ENCODE measurements around the gene HARS1.

Gene HARS1

DNA sequence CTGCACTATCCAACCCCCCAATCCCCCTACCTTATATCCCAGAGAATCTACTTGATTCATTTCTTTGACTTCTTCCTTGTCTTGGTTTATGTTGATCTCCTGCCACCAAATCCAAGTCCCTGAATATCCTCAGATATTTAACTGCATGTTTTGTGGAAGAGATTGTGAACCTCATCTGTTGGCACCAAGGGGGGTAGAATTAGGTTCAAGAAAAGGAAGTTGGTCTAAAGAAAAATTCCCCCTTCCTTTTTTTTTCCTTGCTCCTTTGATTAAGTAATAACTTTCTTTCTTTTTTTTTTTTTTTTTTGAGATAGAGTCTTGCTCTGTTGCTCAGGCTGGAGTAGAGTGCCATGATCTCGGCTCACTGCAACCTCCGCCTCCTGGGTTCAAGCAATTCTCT is 57.7 kb downstream of the HARS1 start:
- TF ChIP-seq, protein P1, sequence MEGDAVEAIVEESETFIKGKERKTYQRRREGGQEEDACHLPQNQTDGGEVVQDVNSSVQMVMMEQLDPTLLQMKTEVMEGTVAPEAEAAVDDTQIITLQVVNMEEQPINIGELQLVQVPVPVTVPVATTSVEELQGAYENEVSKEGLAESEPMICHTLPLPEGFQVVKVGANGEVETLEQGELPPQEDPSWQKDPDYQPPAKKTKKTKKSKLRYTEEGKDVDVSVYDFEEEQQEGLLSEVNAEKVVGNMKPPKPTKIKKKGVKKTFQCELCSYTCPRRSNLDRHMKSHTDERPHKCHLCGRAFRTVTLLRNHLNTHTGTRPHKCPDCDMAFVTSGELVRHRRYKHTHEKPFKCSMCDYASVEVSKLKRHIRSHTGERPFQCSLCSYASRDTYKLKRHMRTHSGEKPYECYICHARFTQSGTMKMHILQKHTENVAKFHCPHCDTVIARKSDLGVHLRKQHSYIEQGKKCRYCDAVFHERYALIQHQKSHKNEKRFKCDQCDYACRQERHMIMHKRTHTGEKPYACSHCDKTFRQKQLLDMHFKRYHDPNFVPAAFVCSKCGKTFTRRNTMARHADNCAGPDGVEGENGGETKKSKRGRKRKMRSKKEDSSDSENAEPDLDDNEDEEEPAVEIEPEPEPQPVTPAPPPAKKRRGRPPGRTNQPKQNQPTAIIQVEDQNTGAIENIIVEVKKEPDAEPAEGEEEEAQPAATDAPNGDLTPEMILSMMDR (IDR thresholded peaks at IDR 0.05; ENCODE audit: control extremely low read depth, extremely low read depth, low read depth, missing control alignments) = no peak
- POLR2A ChIA-PET = interaction anchor here (0.8 kb wide), 1 partner anchor 14 kb away, joined by 3 read pairs; the partner anchor contains the start of genes IK and NDUFA2
- CTCF ChIA-PET = interaction anchor here (0.7 to 2.8 kb wide), 5 partner anchors 9 to 282 kb away, joined by 4 to 10 read pairs (median 6); no protein-coding TSS in a partner anchor
- DNase-seq (ENCODE audit: extremely low spot score) = no peak

GRCh38 chr5:140633021-140633471 is 58.1 kb downstream of the HARS1 start, which contains the start of gene CD14:
Gene CD14, minus strand, starts transcription at chr5:140633175. Its CDS starts 104 bp downstream, at chr5:140633071.
- ChIA-PET POLR2A (interaction anchor here (0.8 kb wide), 1 partner anchor 14 kb away, joined by 3 read pairs; the partner anchor contains the start of genes IK and NDUFA2), CTCF (interaction anchor here (1.2 to 2.8 kb wide), 4 partner anchors 56 to 281 kb away, joined by 4 to 10 read pairs (median 7); no protein-coding TSS in a partner anchor)
- TF ChIP-seq, protein P1 (IDR thresholded peaks at IDR 0.05; ENCODE audit: control extremely low read depth, extremely low read depth, low read depth, missing control alignments) = no peak

GRCh38 chr5:140632366-140633020 is 58.7 kb downstream of the HARS1 start:
- ChIA-PET POLR2A (interaction anchor here (0.8 kb wide), 1 partner anchor 15 kb away, joined by 3 read pairs; the partner anchor contains the start of genes IK and NDUFA2), CTCF (interaction anchor here (1.2 to 2.1 kb wide), 3 partner anchors 64 to 281 kb away, joined by 4 to 8 read pairs (median 6); no protein-coding TSS in a partner anchor)
- peak; percentile 60 for DNase-seq (ENCODE audit: extremely low spot score)
- TF ChIP-seq, protein P1 (IDR thresholded peaks at IDR 0.05; ENCODE audit: control extremely low read depth, extremely low read depth, low read depth, missing control alignments) = no peak

More at GRCh38 chr5:140633021-140633471, 58.1 kb downstream of the HARS1 start, which contains the start of gene CD14:
- no peak for DNase-seq (ENCODE audit: extremely low spot score)

GRCh38 chr5:140631831-140632365 is 59.3 kb downstream of the HARS1 start:
- TF ChIP-seq, protein P1 (IDR thresholded peaks at IDR 0.05; ENCODE audit: control extremely low read depth, extremely low read depth, low read depth, missing control alignments) = no peak
- ChIA-PET POLR2A (no interaction called here), CTCF (interaction anchor here (1.1 to 2.1 kb wide), 4 partner anchors 8 to 280 kb away, joined by 3 to 8 read pairs (median 4); partner anchors contain the start of gene TMCO6)
- peak; percentile 35 for DNase-seq (ENCODE audit: extremely low spot score)

- ChIA-PET CTCF (interaction anchor here (0.7 to 1.2 kb wide), 4 partner anchors 9 to 259 kb away, joined by 3 read pairs; partner anchors contain the start of gene TMCO6), POLR2A (no interaction called here)
- DNase-seq (ENCODE audit: extremely low spot score) = no peak
- TF ChIP-seq, protein P1 (IDR thresholded peaks at IDR 0.05; ENCODE audit: control extremely low read depth, extremely low read depth, low read depth, missing control alignments) = no peak
Measured at GRCh38 chr5:140631036-140631417, 60.1 kb downstream of the HARS1 start.

- no peak for DNase-seq (ENCODE audit: extremely low spot score)
- TF ChIP-seq, protein P1 (IDR thresholded peaks at IDR 0.05; ENCODE audit: control extremely low read depth, extremely low read depth, low read depth, missing control alignments) = no peak
- POLR2A ChIA-PET = interaction anchor here (0.6 kb wide), 1 partner anchor 61 kb away, joined by 3 read pairs; no protein-coding TSS in a partner anchor
- CTCF ChIA-PET = interaction anchor here (0.7 to 1.2 kb wide), 6 partner anchors 9 to 265 kb away, joined by 3 read pairs; partner anchors contain the start of gene TMCO6
Measured at GRCh38 chr5:140630292-140631035, 60.7 kb downstream of the HARS1 start.

Data from GM10248 (cell line).